ENCODE data around the gene AKAP9. TPM values are rescaled to one million over a fixed set of nuclear protein-coding genes. Genes with fewer than 3 reads are reported as not detected.

The AKAP9 gene
- total RNA-seq, 6 experiments from 2014 or later = 30.9 to 63.7 (median 40.5) TPM

DNA sequence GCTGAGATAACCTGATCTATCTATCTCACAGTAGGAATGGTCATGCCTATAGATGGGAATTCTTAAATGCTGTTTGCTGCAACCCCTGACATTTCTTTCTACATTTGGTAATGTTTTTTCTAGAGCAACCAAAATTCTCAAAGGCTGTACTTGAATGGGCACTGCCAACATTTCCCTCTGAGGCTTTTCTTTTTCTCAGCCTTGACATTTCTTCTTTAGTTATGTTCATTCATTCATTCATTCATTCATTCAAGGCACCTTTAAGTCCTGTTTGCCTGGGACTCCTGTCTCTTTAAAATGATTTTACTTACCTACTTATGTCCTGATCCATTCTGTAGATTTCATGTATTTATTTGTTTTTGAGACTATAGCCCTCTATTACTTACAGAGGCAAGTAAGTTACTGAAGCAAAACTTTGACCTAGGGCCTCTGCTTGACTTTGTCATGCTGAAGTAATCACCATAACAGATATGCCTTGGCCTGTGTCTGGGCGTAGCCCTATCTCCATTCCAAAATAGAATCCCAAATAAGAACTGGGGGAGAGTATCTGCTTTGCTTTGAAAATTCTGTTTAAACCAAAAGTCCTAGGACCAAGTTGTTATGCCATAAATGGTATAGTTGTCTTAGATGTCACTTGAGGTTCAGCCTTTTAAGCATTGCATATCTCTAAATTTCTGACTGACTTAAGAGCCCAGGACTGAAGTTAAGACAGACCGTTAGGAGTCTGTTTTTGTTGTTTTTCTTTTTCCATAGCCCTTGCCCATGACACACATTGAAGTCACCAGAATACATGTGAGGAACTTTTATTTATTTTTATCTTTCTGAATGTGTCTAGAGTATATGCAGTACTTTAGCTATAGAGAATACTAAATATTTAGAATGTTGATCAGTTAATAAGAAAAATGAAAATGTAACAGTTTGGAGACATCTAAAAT is 59.2 kb downstream of the AKAP9 start:
- WGBS (ENCODE audit: insufficient coverage, low coverage, low lambda C conversion rate, missing lambda C conversion rate) = 100% methylated on average over 1 of the region's 2 CpGs
- Histone ChIP-seq H3K4me1 (no peaks in the 10 kb centered on the region), H3K27ac (no peak overlapping the region), H3K36me3 (peaks cover 0 to 24% (median 9%) of the 10 kb centered on the region in 4 donors), H3K27me3 (no peaks in the 10 kb centered on the region), H3K4me3 (no peak overlapping the region), H3K9me3 (no peaks in the 10 kb centered on the region)
- TF ChIP-seq, protein P1, sequence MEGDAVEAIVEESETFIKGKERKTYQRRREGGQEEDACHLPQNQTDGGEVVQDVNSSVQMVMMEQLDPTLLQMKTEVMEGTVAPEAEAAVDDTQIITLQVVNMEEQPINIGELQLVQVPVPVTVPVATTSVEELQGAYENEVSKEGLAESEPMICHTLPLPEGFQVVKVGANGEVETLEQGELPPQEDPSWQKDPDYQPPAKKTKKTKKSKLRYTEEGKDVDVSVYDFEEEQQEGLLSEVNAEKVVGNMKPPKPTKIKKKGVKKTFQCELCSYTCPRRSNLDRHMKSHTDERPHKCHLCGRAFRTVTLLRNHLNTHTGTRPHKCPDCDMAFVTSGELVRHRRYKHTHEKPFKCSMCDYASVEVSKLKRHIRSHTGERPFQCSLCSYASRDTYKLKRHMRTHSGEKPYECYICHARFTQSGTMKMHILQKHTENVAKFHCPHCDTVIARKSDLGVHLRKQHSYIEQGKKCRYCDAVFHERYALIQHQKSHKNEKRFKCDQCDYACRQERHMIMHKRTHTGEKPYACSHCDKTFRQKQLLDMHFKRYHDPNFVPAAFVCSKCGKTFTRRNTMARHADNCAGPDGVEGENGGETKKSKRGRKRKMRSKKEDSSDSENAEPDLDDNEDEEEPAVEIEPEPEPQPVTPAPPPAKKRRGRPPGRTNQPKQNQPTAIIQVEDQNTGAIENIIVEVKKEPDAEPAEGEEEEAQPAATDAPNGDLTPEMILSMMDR (IDR thresholded peaks at IDR 0.05) = no peak
- ATAC-seq = no peak
- DNase-seq = no peak
- intact Hi-C loops (cut with DNase I) = no loop called here

DNA sequence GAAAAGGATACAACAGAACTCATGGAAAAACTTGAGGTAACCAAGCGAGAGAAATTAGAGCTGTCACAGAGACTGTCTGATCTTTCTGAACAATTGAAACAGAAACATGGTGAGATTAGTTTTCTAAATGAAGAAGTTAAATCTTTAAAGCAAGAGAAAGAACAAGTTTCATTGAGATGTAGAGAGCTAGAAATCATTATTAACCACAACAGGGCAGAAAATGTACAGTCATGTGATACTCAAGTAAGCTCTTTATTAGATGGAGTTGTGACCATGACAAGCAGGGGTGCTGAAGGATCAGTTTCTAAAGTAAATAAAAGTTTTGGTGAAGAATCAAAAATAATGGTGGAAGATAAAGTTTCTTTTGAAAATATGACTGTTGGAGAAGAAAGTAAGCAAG is 62.1 kb downstream of the AKAP9 start:
- 88% methylated on average over 1 of the region's 1 CpG for WGBS (ENCODE audit: insufficient coverage, low coverage, low lambda C conversion rate, missing lambda C conversion rate)
- Histone ChIP-seq H3K27ac (no peak overlapping the region), H3K4me3 (no peak overlapping the region), H3K4me1 (no peaks in the 10 kb centered on the region), H3K9me3 (no peaks in the 10 kb centered on the region), H3K27me3 (no peaks in the 10 kb centered on the region), H3K36me3 (peaks cover 0 to 14% (median 7%) of the 10 kb centered on the region in 4 donors)
- ATAC-seq = no peak
- TF ChIP-seq POLR2A (IDR thresholded peaks at IDR 0.05) = no peak
- TF ChIP-seq, protein P1 (IDR thresholded peaks at IDR 0.05) = no peak
- DNase-seq = no peak
- intact Hi-C loops (cut with DNase I) = no loop called here

- no peak overlapping the region for H3K27ac ChIP-seq
- 73% methylated on average over 2 of the region's 2 CpGs for WGBS (ENCODE audit: insufficient coverage, low coverage, low lambda C conversion rate, missing lambda C conversion rate)
- TF ChIP-seq POLR2A (IDR thresholded peaks at IDR 0.05) = no peak
- TF ChIP-seq, protein P1 (IDR thresholded peaks at IDR 0.05) = no peak
- intact Hi-C loops (cut with DNase I) = no loop called here
- no peak overlapping the region for H3K4me3 ChIP-seq
- DNase-seq (no peak), ATAC-seq (no peak)
- no peaks in the 10 kb centered on the region for H3K9me3 ChIP-seq
- H3K36me3 ChIP-seq = peaks cover 0 to 10% (median 4%) of the 10 kb centered on the region in 4 donors
- no peaks in the 10 kb centered on the region for H3K4me1 ChIP-seq
- H3K27me3 ChIP-seq = no peaks in the 10 kb centered on the region
These were observed 65.4 kb downstream of the AKAP9 start for GRCh38 chr7:92006046-92006445.

- Histone ChIP-seq H3K27me3 (no peaks in the 10 kb centered on the region), H3K4me1 (no peaks in the 10 kb centered on the region), H3K9me3 (no peaks in the 10 kb centered on the region), H3K4me3 (no peak overlapping the region), H3K27ac (no peak overlapping the region), H3K36me3 (peaks cover 0 to 13% (median 0%) of the 10 kb centered on the region in 4 donors)
- intact Hi-C loops (cut with DNase I) = no loop called here
- ATAC-seq (no peak), DNase-seq (no peak)
- TF ChIP-seq, protein P1 (IDR thresholded peaks at IDR 0.05) = no peak
- no peak for TF ChIP-seq POLR2A (IDR thresholded peaks at IDR 0.05)
- no CpG with 5 or more reads among the region's 5 CpGs for WGBS (ENCODE audit: insufficient coverage, low coverage, low lambda C conversion rate, missing lambda C conversion rate)
These were observed 69.6 kb downstream of the AKAP9 start for GRCh38 chr7:92010215-92010614.
